ES-I3 (cell line): Measurements from ENCODE around the gene MTHFD1L.
A peak's percentile ranks its signal among the peaks of the same experiment; 100 is the strongest.
"Not testable (repeated sequence)": the region's sequence is repeated elsewhere in the genome, so short reads cannot be mapped to it uniquely, and the experiment has no call there.

Source experiments
- H3K36me3 ChIP-seq: 2 replicates; pipeline ENCODE4 v1.6.1; 2013; ENCODE audit warnings: mild to moderate bottlenecking, low read length, control low read depth, moderate library complexity; ENCODE audit not compliant: insufficient read depth
- H3K4me1 ChIP-seq: 2 replicates; pipeline ENCODE4 v1.6.1; 2013; ENCODE audit warnings: mild to moderate bottlenecking, control low read depth, low read length; ENCODE audit not compliant: insufficient read depth
- H3K9ac ChIP-seq: 2 replicates; pipeline ENCODE4 v1.6.1; 2013; ENCODE audit warnings: low read depth, mild to moderate bottlenecking, low read length, moderate library complexity
- H3K9me3 ChIP-seq: 2 replicates; pipeline ENCODE4 v1.6.1; 2013; ENCODE audit warnings: mild to moderate bottlenecking, low read length, moderate library complexity; ENCODE audit not compliant: control insufficient read depth, insufficient read depth

Gene MTHFD1L

GRCh38 chr6:150855171-150855570, 10.3 kb upstream of the MTHFD1L start:
- not testable (repeated sequence) for H3K9me3 ChIP-seq, H3K36me3 ChIP-seq
- H3K4me1 ChIP-seq: peaks cover 14% of the 10 kb centered on the region
- H3K9ac ChIP-seq: peak overlapping the region; percentile 13; the same call in 1 of the 2 replicates

- Histone ChIP-seq H3K4me1 (peaks cover 14% of the 10 kb centered on the region), H3K9me3 (no peaks in the 10 kb centered on the region), H3K36me3 (no peaks in the 10 kb centered on the region), H3K9ac (peak overlapping the region; percentile 9; the same call in 1 of the 2 replicates)
These were observed 8.2 kb upstream of the MTHFD1L start for GRCh38 chr6:150857062-150857944.

GRCh38 chr6:150857945-150858308, 7.6 kb upstream of the MTHFD1L start:
- Histone ChIP-seq H3K9me3 (no peaks in the 10 kb centered on the region), H3K9ac (no peak overlapping the region), H3K4me1 (peaks cover 14% of the 10 kb centered on the region), H3K36me3 (no peaks in the 10 kb centered on the region)

- not testable (repeated sequence) for H3K9ac ChIP-seq, H3K36me3 ChIP-seq, H3K9me3 ChIP-seq
- peaks cover 14% of the 10 kb centered on the region for H3K4me1 ChIP-seq
These were observed 3.9 kb upstream of the MTHFD1L start for GRCh38 chr6:150861448-150862168.

GRCh38 chr6:150863213-150863928, 2.1 kb upstream of the MTHFD1L start:
- no peaks in the 10 kb centered on the region for H3K9me3 ChIP-seq
- H3K9ac ChIP-seq: no peak overlapping the region
- H3K4me1 ChIP-seq: no peaks in the 10 kb centered on the region
- no peaks in the 10 kb centered on the region for H3K36me3 ChIP-seq

- no peaks in the 10 kb centered on the region for H3K4me1 ChIP-seq
- H3K36me3 ChIP-seq: no peaks in the 10 kb centered on the region
- H3K9ac ChIP-seq: peak overlapping the region; percentile 89
- no peaks in the 10 kb centered on the region for H3K9me3 ChIP-seq
These were observed 478 bp upstream of the MTHFD1L start for GRCh38 chr6:150865043-150865405.

- peak overlapping the region; percentile 89 for H3K9ac ChIP-seq
- no peaks in the 10 kb centered on the region for H3K4me1 ChIP-seq
- H3K36me3 ChIP-seq: no peaks in the 10 kb centered on the region
- H3K9me3 ChIP-seq: no peaks in the 10 kb centered on the region
These were observed 867 bp downstream of the MTHFD1L start for GRCh38 chr6:150866147-150866990.

GRCh38 chr6:150866991-150867501, 1.5 kb downstream of the MTHFD1L start:
- Histone ChIP-seq H3K9ac (peak overlapping the region; percentile 89), H3K36me3 (no peaks in the 10 kb centered on the region)

GRCh38 chr6:150868759-150869158, 3.3 kb downstream of the MTHFD1L start:
- Histone ChIP-seq H3K9me3 (no peaks in the 10 kb centered on the region), H3K9ac (no peak overlapping the region), H3K4me1 (no peaks in the 10 kb centered on the region), H3K36me3 (no peaks in the 10 kb centered on the region)

More at GRCh38 chr6:150866991-150867501, 1.5 kb downstream of the MTHFD1L start:
- Histone ChIP-seq H3K4me1 (no peaks in the 10 kb centered on the region), H3K9me3 (no peaks in the 10 kb centered on the region)

GRCh38 chr6:150874179-150874578, 8.7 kb downstream of the MTHFD1L start:
- H3K4me1 ChIP-seq: peaks cover 17% of the 10 kb centered on the region
- no peak overlapping the region for H3K9ac ChIP-seq
- H3K9me3 ChIP-seq: no peaks in the 10 kb centered on the region
- peaks cover 2% of the 10 kb centered on the region; the same call in 1 of the 2 replicates for H3K36me3 ChIP-seq

- Histone ChIP-seq H3K9ac (no peak overlapping the region), H3K9me3 (no peaks in the 10 kb centered on the region), H3K4me1 (peaks cover 17% of the 10 kb centered on the region), H3K36me3 (peaks cover 2% of the 10 kb centered on the region; the same call in 1 of the 2 replicates)
These were observed 10.3 kb downstream of the MTHFD1L start for GRCh38 chr6:150875841-150876240.

- Histone ChIP-seq H3K9me3 (no peaks in the 10 kb centered on the region), H3K9ac (no peak overlapping the region), H3K4me1 (peaks cover 17% of the 10 kb centered on the region), H3K36me3 (peaks cover 2% of the 10 kb centered on the region; the same call in 1 of the 2 replicates)
These were observed 11.1 kb downstream of the MTHFD1L start for GRCh38 chr6:150876598-150876997.

GRCh38 chr6:150877928-150878327, 12.4 kb downstream of the MTHFD1L start:
- Histone ChIP-seq H3K9me3 (no peaks in the 10 kb centered on the region), H3K36me3 (peaks cover 2% of the 10 kb centered on the region; the same call in 1 of the 2 replicates), H3K9ac (no peak overlapping the region), H3K4me1 (peaks cover 24% of the 10 kb centered on the region)
